Peyer's patch (tissue), 4 donors: ENCODE measurements around the gene NUMA1. TPM values are rescaled to one million over a fixed set of nuclear protein-coding genes. Genes with fewer than 3 reads are reported as not detected.

Experiments used
- DNase-seq, 3 donors: peaks; one replicate each; pipeline ENCODE4 v3.0.0-alpha.2; 2017 to 2019
- H3K27ac ChIP-seq, 4 donors: fragments of 200-600 bp; sonication (generic); one replicate each; pipeline ENCODE4 v1.5.1; 2016 to 2019
- H3K27me3 ChIP-seq, 2 donors: fragments of 200-600 bp; sonication (generic); one replicate each; pipeline ENCODE4 v1.5.1; 2019
- H3K36me3 ChIP-seq, 3 donors: fragments of 200-600 bp; sonication (generic); one replicate each; pipeline ENCODE4 v1.5.1; 2016 to 2019
- H3K4me1 ChIP-seq, 4 donors: fragments of 200-600 bp; sonication (generic); one replicate each; pipeline ENCODE4 v1.5.1; 2016 to 2019
- H3K4me3 ChIP-seq, 4 donors: fragments of 200-600 bp; sonication (generic); 1 replicate in 3 of 4; 2 replicates in 1 of 4; pipeline ENCODE4 v1.5.1; 2016 to 2019; ENCODE audit warnings: mild to moderate bottlenecking in 1 of 4
- H3K9me3 ChIP-seq, 4 donors: fragments of 200-600 bp; sonication (generic); one replicate each; pipeline ENCODE4 v1.5.1; 2016 to 2019; ENCODE audit warnings: mild to moderate bottlenecking in 1 of 4
- POLR2A ChIP-seq, 2 donors: fragments of 450-650 bp; IDR thresholded peaks; one replicate each; pipeline ENCODE4 v1.5.1; 2017; ENCODE audit warnings: antibody characterized with exemption in 2 of 2, mild to moderate bottlenecking in 2 of 2, moderate library complexity in 2 of 2
- small RNA-seq, 2 donors: library from RNA; depleted of rRNA; stranded (forward); fragments of <200 nt; gene quantifications; one replicate each; pipeline ENCODE3, GENCODE V24; 2016
- total RNA-seq, 4 donors: library from RNA; depleted of rRNA; stranded (reverse); fragments of >200 nt; gene quantifications; one replicate each; pipeline ENCODE4 v1.1.0, GENCODE V29; 2016
- TF ChIP-seq, protein P1 (sequence below), 6 experiments: fragments of 450-650 bp in 4 of 6; fragments of 200-600 bp in 2 of 6; sonication (generic) in 1 of 6; IDR thresholded peaks; one replicate each; pipeline ENCODE4 v1.5.1; 2017 to 2019; ENCODE audit warnings: antibody characterized with exemption in 6 of 6, mild to moderate bottlenecking in 3 of 6, moderate library complexity in 1 of 6

Gene NUMA1
- total RNA-seq, 4 donors from 2014 or later = 297 to 512 (median 388) TPM

DNA sequence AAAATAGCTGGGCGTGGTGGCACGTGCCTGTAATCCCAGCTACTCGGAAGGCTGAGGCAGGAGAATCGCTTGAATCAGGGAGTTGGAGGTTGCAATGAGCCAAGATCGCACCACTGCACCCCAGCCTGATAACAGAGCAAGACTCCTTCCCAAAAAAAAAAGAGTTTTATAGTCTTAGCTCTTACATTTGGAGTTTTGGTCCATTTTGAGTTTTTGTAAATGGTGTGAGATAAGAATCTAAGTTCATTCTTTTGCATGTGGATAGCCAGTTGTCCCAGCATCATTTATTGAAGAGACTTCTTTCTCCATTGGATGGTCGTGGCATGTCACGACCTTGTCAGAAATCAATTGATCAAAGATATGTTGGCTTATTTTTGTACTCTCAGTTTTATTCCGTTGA, 116.9 kb downstream of the NUMA1 start:
- Histone ChIP-seq H3K36me3 (peaks cover 0 to 30% (median 0%) of the 10 kb centered on the region in 3 donors), H3K27me3 (no peaks in the 10 kb centered on the region), H3K9me3 (no peaks in the 10 kb centered on the region), H3K4me3 (no peak overlapping the region), H3K27ac (no peak overlapping the region), H3K4me1 (no peaks in the 10 kb centered on the region)
- DNase-seq = no peak
- TF ChIP-seq POLR2A (IDR thresholded peaks at IDR 0.05) = no peak
- TF ChIP-seq, protein P1, sequence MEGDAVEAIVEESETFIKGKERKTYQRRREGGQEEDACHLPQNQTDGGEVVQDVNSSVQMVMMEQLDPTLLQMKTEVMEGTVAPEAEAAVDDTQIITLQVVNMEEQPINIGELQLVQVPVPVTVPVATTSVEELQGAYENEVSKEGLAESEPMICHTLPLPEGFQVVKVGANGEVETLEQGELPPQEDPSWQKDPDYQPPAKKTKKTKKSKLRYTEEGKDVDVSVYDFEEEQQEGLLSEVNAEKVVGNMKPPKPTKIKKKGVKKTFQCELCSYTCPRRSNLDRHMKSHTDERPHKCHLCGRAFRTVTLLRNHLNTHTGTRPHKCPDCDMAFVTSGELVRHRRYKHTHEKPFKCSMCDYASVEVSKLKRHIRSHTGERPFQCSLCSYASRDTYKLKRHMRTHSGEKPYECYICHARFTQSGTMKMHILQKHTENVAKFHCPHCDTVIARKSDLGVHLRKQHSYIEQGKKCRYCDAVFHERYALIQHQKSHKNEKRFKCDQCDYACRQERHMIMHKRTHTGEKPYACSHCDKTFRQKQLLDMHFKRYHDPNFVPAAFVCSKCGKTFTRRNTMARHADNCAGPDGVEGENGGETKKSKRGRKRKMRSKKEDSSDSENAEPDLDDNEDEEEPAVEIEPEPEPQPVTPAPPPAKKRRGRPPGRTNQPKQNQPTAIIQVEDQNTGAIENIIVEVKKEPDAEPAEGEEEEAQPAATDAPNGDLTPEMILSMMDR (IDR thresholded peaks at IDR 0.05) = no peak

- TF ChIP-seq, protein P1 (IDR thresholded peaks at IDR 0.05) = no peak
- Histone ChIP-seq H3K36me3 (peaks cover 0 to 23% (median 0%) of the 10 kb centered on the region in 3 donors), H3K4me1 (no peaks in the 10 kb centered on the region), H3K4me3 (no peak overlapping the region), H3K27me3 (no peaks in the 10 kb centered on the region), H3K27ac (peak overlapping the region in 1 of 4 donors; percentile 7), H3K9me3 (no peaks in the 10 kb centered on the region)
- DNase-seq = no peak
These were observed 117.8 kb downstream of the NUMA1 start for GRCh38 chr11:71962428-71963038.

DNA sequence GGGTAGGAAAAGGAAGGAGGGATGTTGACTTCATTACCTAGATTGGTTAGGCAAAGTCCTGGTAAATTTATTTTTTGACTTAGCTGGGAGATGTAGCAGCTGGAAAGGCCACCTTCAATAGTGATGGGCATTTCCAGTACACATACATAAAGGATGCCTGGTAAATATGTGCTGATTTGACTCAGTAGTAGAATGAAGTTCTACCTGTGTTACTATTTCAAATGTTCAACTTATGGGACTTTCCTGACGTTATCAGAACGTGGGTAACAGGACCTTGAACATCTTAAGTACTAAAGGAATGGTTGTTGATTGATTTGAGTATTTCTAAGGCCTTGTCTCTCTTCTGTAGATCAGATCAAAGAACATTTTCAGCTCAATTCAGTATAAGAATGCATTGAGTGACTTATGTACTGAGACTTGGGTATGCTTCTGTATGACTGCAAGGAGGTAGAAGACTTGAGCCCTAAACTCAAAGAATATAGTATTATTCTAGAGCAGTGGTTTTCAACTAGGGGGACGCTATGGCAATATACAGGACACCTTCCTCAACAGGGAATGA, 124.4 kb downstream of the NUMA1 start:
- Histone ChIP-seq H3K9me3 (no peaks in the 10 kb centered on the region), H3K4me3 (no peak overlapping the region), H3K36me3 (peaks cover 0 to 10% (median 0%) of the 10 kb centered on the region in 3 donors), H3K27ac (no peak overlapping the region), H3K4me1 (peaks cover 0 to 8% (median 0%) of the 10 kb centered on the region in 4 donors), H3K27me3 (no peaks in the 10 kb centered on the region)
- no peak for TF ChIP-seq POLR2A (IDR thresholded peaks at IDR 0.05)
- TF ChIP-seq, protein P1 (IDR thresholded peaks at IDR 0.05) = no peak
- DNase-seq = no peak

Small RNA genes within 50 kb of the gene (small RNA-seq; reads per million reads assigned to genes)
- gene MIR3165 (0 reads per million in 2 donors), gene RNU6-72P (0 reads per million in 2 donors)

Other genes with a start within 250 kb of the NUMA1 start
- not detected for gene DEFB108B, start 247.3 kb downstream of the NUMA1 start, total RNA-seq
- gene DEFB131B, start 202.1 kb downstream of the NUMA1 start, total RNA-seq = not detected
- 10 to 100 TPM; 19.8 to 25.2 (median 24.1) TPM for gene XNDC1N, start 151.9 kb downstream of the NUMA1 start, total RNA-seq
- gene RNF121, start 151.5 kb downstream of the NUMA1 start, total RNA-seq = 10 to 100 TPM; 43.7 to 83.9 (median 52.4) TPM
- gene IL18BP, start 81.6 kb downstream of the NUMA1 start, total RNA-seq = 10 to 100 TPM; 16.1 to 45.4 (median 28.2) TPM
- 1 to 10 TPM; 2.8 to 7.4 (median 6.0) TPM for gene LRRC51, start 308 bp upstream of the NUMA1 start, total RNA-seq
- 100 to 1,000 TPM in 1 of 4 donors, 10 to 100 TPM in 3; 86.6 to 132 (median 88.1) TPM for gene LAMTOR1, start 22.8 kb upstream of the NUMA1 start, total RNA-seq
- not detected for gene TOMT, start 25.4 kb upstream of the NUMA1 start, total RNA-seq
- gene ANAPC15, start 32.2 kb upstream of the NUMA1 start, total RNA-seq = 10 to 100 TPM; 24.5 to 56.1 (median 43.0) TPM
- gene FOLR3, start 55.2 kb upstream of the NUMA1 start, total RNA-seq = not detected
- gene FOLR1, start 111.6 kb upstream of the NUMA1 start, total RNA-seq = not detected
- 10 to 100 TPM in 1 of 4 donors, 1 to 10 TPM in 2, not detected in 1; 3.5 to 15.8 (median 8.0) TPM for gene FOLR2, start 136.3 kb upstream of the NUMA1 start, total RNA-seq
- 100 to 1,000 TPM; 106 to 198 (median 179) TPM for gene INPPL1, start 144.2 kb upstream of the NUMA1 start, total RNA-seq
- gene PHOX2A, start 163.6 kb upstream of the NUMA1 start, total RNA-seq = not detected